ENCODE measurements around the gene ADD1.

ADD1 gene

GRCh38 chr4:2807571-2807970 lies 36.1 kb upstream of the ADD1 start:
- TF ChIP-seq CTCF (IDR thresholded peaks at IDR 0.05; ENCODE audit: insufficient read depth, missing control alignments): no peak
- no peak for DNase-seq (ENCODE audit: insufficient read length, low spot score)
- FAIRE-seq: no peak

- no peak for DNase-seq (ENCODE audit: insufficient read length, low spot score)
- TF ChIP-seq CTCF (IDR thresholded peaks at IDR 0.05; ENCODE audit: insufficient read depth, missing control alignments): no peak
- FAIRE-seq: no peak
These were observed 35.6 kb upstream of the ADD1 start for GRCh38 chr4:2808001-2808400.

GRCh38 chr4:2809610-2810180 lies 33.9 kb upstream of the ADD1 start:
- DNase-seq (ENCODE audit: insufficient read length, low spot score) (no peak), FAIRE-seq (no peak)
- TF ChIP-seq CTCF (IDR thresholded peaks at IDR 0.05; ENCODE audit: insufficient read depth, missing control alignments): no peak

- no peak for FAIRE-seq
- no peak for TF ChIP-seq CTCF (IDR thresholded peaks at IDR 0.05; ENCODE audit: insufficient read depth, missing control alignments)
These were observed 33.3 kb upstream of the ADD1 start for GRCh38 chr4:2810388-2810787.

GRCh38 chr4:2811830-2812611 lies 31.6 kb upstream of the ADD1 start:
- FAIRE-seq: no peak
- DNase-seq (ENCODE audit: insufficient read length, low spot score): no peak
- TF ChIP-seq CTCF (IDR thresholded peaks at IDR 0.05; ENCODE audit: insufficient read depth, missing control alignments): no peak

More at GRCh38 chr4:2810388-2810787, 33.3 kb upstream of the ADD1 start:
- DNase-seq (ENCODE audit: insufficient read length, low spot score): no peak

- DNase-seq (ENCODE audit: insufficient read length, low spot score) (no peak), FAIRE-seq (no peak)
- TF ChIP-seq CTCF (IDR thresholded peaks at IDR 0.05; ENCODE audit: insufficient read depth, missing control alignments): no peak
These were observed 30.9 kb upstream of the ADD1 start for GRCh38 chr4:2812612-2813354.
